HepG2 (cell line): ENCODE measurements around the gene ZBTB46. TPM values are rescaled to one million over a fixed set of nuclear protein-coding genes. Genes with fewer than 3 reads are reported as not detected.

Experiments used
- CHD4 ChIP-seq: fragments of 200-600 bp; sonication (generic); IDR thresholded peaks from 2 replicates; pipeline ENCODE4 v1.7.0; 2017; ENCODE audit warnings: mild to moderate bottlenecking, low read length, borderline replicate concordance
- FOXA3 ChIP-seq: IDR thresholded peaks from 2 replicates; pipeline ENCODE4 v1.6.1; 2016; ENCODE audit warnings: missing genetic modification reagents, missing compliant biosample characterization
- GABPB1 ChIP-seq: IDR thresholded peaks from 2 replicates; pipeline ENCODE4 v1.6.1; 2016; ENCODE audit warnings: mild to moderate bottlenecking, missing genetic modification reagents, moderate library complexity, missing compliant biosample characterization
- MBD4 ChIP-seq: IDR thresholded peaks from 2 replicates; pipeline ENCODE4 v1.6.1; 2012; ENCODE audit warnings: low read length, inconsistent platforms, borderline replicate concordance
- MYNN ChIP-seq: sonication (generic); formaldehyde crosslinking; IDR thresholded peaks from 2 replicates; pipeline ENCODE4 v1.4.0; 2020; ENCODE audit warnings: mild to moderate bottlenecking, low read depth, missing genetic modification reagents
- PITX1 ChIP-seq: sonication (generic); formaldehyde crosslinking; IDR thresholded peaks from 2 replicates; pipeline ENCODE4 v1.5.1; 2020; ENCODE audit warnings: mild to moderate bottlenecking, missing genetic modification reagents
- POGZ ChIP-seq: sonication (generic); formaldehyde crosslinking; IDR thresholded peaks from 2 replicates; pipeline ENCODE4 v1.4.0; 2020; ENCODE audit warnings: mild to moderate bottlenecking, missing genetic modification reagents
- POLR2AphosphoS5 ChIP-seq: IDR thresholded peaks from 2 replicates; pipeline ENCODE4 v1.6.1; 2012; ENCODE audit warnings: low read depth, low read length
- PRDM15 ChIP-seq: sonication (generic); formaldehyde crosslinking; IDR thresholded peaks from 2 replicates; pipeline ENCODE4 v1.4.0; 2020; ENCODE audit warnings: missing genetic modification reagents
- SP5 ChIP-seq: IDR thresholded peaks from 2 replicates; pipeline ENCODE4 v1.6.1; 2016; ENCODE audit warnings: low read depth, borderline replicate concordance
- STAT5B ChIP-seq: sonication (generic); formaldehyde crosslinking; IDR thresholded peaks from 2 replicates; pipeline ENCODE4 v1.4.0; 2020; ENCODE audit warnings: missing genetic modification reagents
- TFAP4 ChIP-seq: sonication (generic); IDR thresholded peaks from 2 replicates; pipeline ENCODE4 v1.6.1; 2016; ENCODE audit warnings: low read depth, borderline replicate concordance
- TFE3 ChIP-seq: IDR thresholded peaks from 2 replicates; pipeline ENCODE4 v1.6.1; 2016
- ZC3H13 ChIP-seq: sonication (generic); formaldehyde crosslinking; IDR thresholded peaks from 2 replicates; pipeline ENCODE4 v1.8.1; 2023; ENCODE audit warnings: mild to moderate bottlenecking, missing genetic modification reagents, moderate library complexity
- ZNF235 ChIP-seq: sonication (generic); formaldehyde crosslinking; IDR thresholded peaks from 2 replicates; pipeline ENCODE4 v1.8.1; 2023; ENCODE audit warnings: mild to moderate bottlenecking, missing genetic modification reagents, borderline replicate concordance
- ZNF263 ChIP-seq: sonication (generic); formaldehyde crosslinking; IDR thresholded peaks from 2 replicates; pipeline ENCODE4 v1.4.0; 2020; ENCODE audit warnings: missing genetic modification reagents
- ZNF317 ChIP-seq: sonication (generic); formaldehyde crosslinking; IDR thresholded peaks from 2 replicates; pipeline ENCODE4 v1.5.0; 2020; ENCODE audit warnings: mild to moderate bottlenecking, missing genetic modification reagents
- ZNF354B ChIP-seq: sonication (generic); formaldehyde crosslinking; IDR thresholded peaks from 2 replicates; pipeline ENCODE4 v1.8.0; 2022; ENCODE audit warnings: mild to moderate bottlenecking, missing genetic modification reagents
- ZNF724P ChIP-seq: sonication (generic); formaldehyde crosslinking; IDR thresholded peaks from 2 replicates; pipeline ENCODE4 v1.8.0; 2022; ENCODE audit warnings: missing genetic modification reagents, borderline replicate concordance
- polyA plus RNA-seq, 8 experiments: library from polyadenylated mRNA; depleted of rRNA in 3 of 8; stranded (reverse) in 7 of 8; unstranded in 1 of 8; fragments of >200 nt; fragmentation: Illumina TruSeq in 4 of 8; extraction: Trizol in 4 of 8; gene quantifications; 2 replicates each; pipeline versions ENCODE4 v1.2.1 to v1.2.3, GENCODE V29; 2011 to 2016; ENCODE audit warnings: low read depth in 4 of 8, missing spikeins in 1 of 8, mixed read lengths in 1 of 8; ENCODE audit not compliant: insufficient read depth in 1 of 8
- total RNA-seq, 5 experiments: library from RNA; depleted of rRNA; stranded (reverse); fragments of >200 nt; fragmentation: Illumina TruSeq; extraction: Trizol; gene quantifications; 2 replicates each; pipeline ENCODE4 v1.2.3, GENCODE V29; 2016; ENCODE audit warnings: low read depth in 1 of 5
- TF ChIP-seq, protein P1 (sequence below): fragments of 450-650 bp; IDR thresholded peaks from 2 replicates; pipeline ENCODE4 v1.6.1; 2017; ENCODE audit warnings: mild to moderate bottlenecking

The ZBTB46 gene
- total and polyA plus RNA-seq, 2 of the 13 experiments (the other 11 are each of a cell fraction or from before 2014, with no cell fraction given) = 1.6 to 13.5 TPM

- TF ChIP-seq GABPB1 (CRISPR knock-in tag) = peak; percentile 63; the same call in 1 of the 2 replicates
- no peak for TF ChIP-seq STAT5B (CRISPR knock-in tag)
- peak; percentile 12; the same call in 1 of the 2 replicates for TF ChIP-seq TFAP4
- TF ChIP-seq MBD4 = no peak
- no peak for TF ChIP-seq TFE3
- TF ChIP-seq ZNF263 = peak; percentile 94
- TF ChIP-seq ZNF354B (CRISPR knock-in tag) = no peak
- TF ChIP-seq SP5 (CRISPR knock-in tag) = peak; percentile 81
- TF ChIP-seq ZC3H13 (CRISPR knock-in tag) = no peak
- TF ChIP-seq PRDM15 (CRISPR knock-in tag) = no peak; the same call in 1 of the 2 replicates
- peak; percentile 81 for TF ChIP-seq PITX1 (CRISPR knock-in tag)
- no peak for TF ChIP-seq MYNN (CRISPR knock-in tag)
- TF ChIP-seq POLR2AphosphoS5 = no peak
- 0 out of 2 replicates have a peak, but pooled peaks have one; percentile 10 for TF ChIP-seq FOXA3 (CRISPR knock-in tag)
- peak; percentile 39; the same call in 1 of the 2 replicates for TF ChIP-seq POGZ
- TF ChIP-seq, protein P1, sequence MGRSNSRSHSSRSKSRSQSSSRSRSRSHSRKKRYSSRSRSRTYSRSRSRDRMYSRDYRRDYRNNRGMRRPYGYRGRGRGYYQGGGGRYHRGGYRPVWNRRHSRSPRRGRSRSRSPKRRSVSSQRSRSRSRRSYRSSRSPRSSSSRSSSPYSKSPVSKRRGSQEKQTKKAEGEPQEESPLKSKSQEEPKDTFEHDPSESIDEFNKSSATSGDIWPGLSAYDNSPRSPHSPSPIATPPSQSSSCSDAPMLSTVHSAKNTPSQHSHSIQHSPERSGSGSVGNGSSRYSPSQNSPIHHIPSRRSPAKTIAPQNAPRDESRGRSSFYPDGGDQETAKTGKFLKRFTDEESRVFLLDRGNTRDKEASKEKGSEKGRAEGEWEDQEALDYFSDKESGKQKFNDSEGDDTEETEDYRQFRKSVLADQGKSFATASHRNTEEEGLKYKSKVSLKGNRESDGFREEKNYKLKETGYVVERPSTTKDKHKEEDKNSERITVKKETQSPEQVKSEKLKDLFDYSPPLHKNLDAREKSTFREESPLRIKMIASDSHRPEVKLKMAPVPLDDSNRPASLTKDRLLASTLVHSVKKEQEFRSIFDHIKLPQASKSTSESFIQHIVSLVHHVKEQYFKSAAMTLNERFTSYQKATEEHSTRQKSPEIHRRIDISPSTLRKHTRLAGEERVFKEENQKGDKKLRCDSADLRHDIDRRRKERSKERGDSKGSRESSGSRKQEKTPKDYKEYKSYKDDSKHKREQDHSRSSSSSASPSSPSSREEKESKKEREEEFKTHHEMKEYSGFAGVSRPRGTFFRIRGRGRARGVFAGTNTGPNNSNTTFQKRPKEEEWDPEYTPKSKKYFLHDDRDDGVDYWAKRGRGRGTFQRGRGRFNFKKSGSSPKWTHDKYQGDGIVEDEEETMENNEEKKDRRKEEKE = no peak
- TF ChIP-seq ZNF235 (CRISPR knock-in tag) = no peak
- no peak for TF ChIP-seq ZNF317 (CRISPR knock-in tag)
- no peak for TF ChIP-seq CHD4
- no peak for TF ChIP-seq ZNF724P (CRISPR knock-in tag)
Measured at GRCh38 chr20:63846128-63846771, 15.2 kb upstream of the ZBTB46 start (continued).
